Hepatocyte (in vitro differentiated cells): Measurements from ENCODE around the gene RAPGEF5. TPM values are rescaled to one million over a fixed set of nuclear protein-coding genes. Genes with fewer than 3 reads are reported as not detected.
A peak's percentile ranks its signal among the peaks of the same experiment; 100 is the strongest.

Experiments
- DNase-seq: peaks from one replicate; pipeline ENCODE4 v3.0.0-alpha.2; 2016; ENCODE audit warnings: low spot score
- H2AFZ ChIP-seq: fragments of 200-600 bp; sonication (generic); 2 replicates; pipeline ENCODE4 v1.6.0; 2016; ENCODE audit warnings: antibody characterized with exemption, mild to moderate bottlenecking
- H3K27ac ChIP-seq: fragments of 200-600 bp; sonication (generic); 2 replicates; pipeline ENCODE4 v1.5.1; 2016; ENCODE audit warnings: mild to moderate bottlenecking
- H3K27me3 ChIP-seq: fragments of 200-600 bp; sonication (generic); 2 replicates; pipeline ENCODE4 v1.6.1; 2016
- H3K36me3 ChIP-seq: fragments of 200-600 bp; sonication (generic); replicated peaks from 2 replicates; pipeline ENCODE4 v1.5.1; 2016; ENCODE audit warnings: low read depth; ENCODE audit not compliant: insufficient read depth
- H3K4me1 ChIP-seq: fragments of 200-600 bp; sonication (generic); 2 replicates; pipeline ENCODE4 v1.5.1; 2016; ENCODE audit warnings: mild to moderate bottlenecking, moderate library complexity; ENCODE audit not compliant: insufficient read depth
- H3K4me2 ChIP-seq: fragments of 200-600 bp; sonication (generic); 2 replicates; pipeline ENCODE4 v1.6.0; 2016
- H3K4me3 ChIP-seq: fragments of 200-600 bp; sonication (generic); 2 replicates; pipeline ENCODE4 v1.5.1; 2016; ENCODE audit warnings: mild to moderate bottlenecking
- H3K79me2 ChIP-seq: fragments of 200-600 bp; sonication (generic); 2 replicates; pipeline ENCODE4 v1.6.0; 2017; ENCODE audit warnings: mild to moderate bottlenecking
- H3K9me2 ChIP-seq: fragments of 200-600 bp; sonication (generic); replicated peaks from 2 replicates; pipeline ENCODE4 v1.6.0; 2017; ENCODE audit warnings: mild to moderate bottlenecking; ENCODE audit not compliant: insufficient read depth
- H3K9me3 ChIP-seq: fragments of 200-600 bp; sonication (generic); 2 replicates; pipeline ENCODE4 v1.5.1; 2016; ENCODE audit warnings: low read depth, mild to moderate bottlenecking
- H4K20me1 ChIP-seq: fragments of 200-600 bp; sonication (generic); 2 replicates; pipeline ENCODE4 v1.6.0; 2016; ENCODE audit warnings: mild to moderate bottlenecking; ENCODE audit not compliant: insufficient read depth, poor library complexity, severe bottlenecking
- EZH2 ChIP-seq: fragments of 200-600 bp; sonication (generic); IDR thresholded peaks from 2 replicates; pipeline ENCODE4 v1.6.1; 2016; ENCODE audit warnings: antibody characterized with exemption, mild to moderate bottlenecking, borderline replicate concordance
- EZH2phosphoT487 ChIP-seq: fragments of 200-600 bp; sonication (generic); IDR thresholded peaks from one replicate; pipeline ENCODE4 v1.6.1; 2018; ENCODE audit warnings: antibody characterized with exemption, mild to moderate bottlenecking, low read depth, moderate library complexity; ENCODE audit not compliant: unreplicated experiment, severe bottlenecking
- WGBS: methylation state at CpG from one replicate; pipeline ENCODE4 v1.1.6; 2016; ENCODE audit warnings: low lambda C conversion rate; ENCODE audit errors: missing lambda C conversion rate; 5-methylcytosine and 5-hydroxymethylcytosine counted together
- polyA plus RNA-seq: library from polyadenylated mRNA; unstranded; fragments of >200 nt; fragmentation: Nextera tagmentation; extraction: Ambion mirVana; gene quantifications from 2 replicates; pipeline ENCODE4 v1.2.1, GENCODE V29; 2016
- total RNA-seq: library from RNA; depleted of rRNA; stranded (reverse); fragments of >200 nt; gene quantifications from 2 replicates; pipeline ENCODE4 v1.2.3, GENCODE V29; 2014
- TF ChIP-seq, protein P1 (sequence below): fragments of 200-600 bp; sonication (generic); IDR thresholded peaks from 2 replicates; pipeline ENCODE4 v1.5.1; 2016; ENCODE audit warnings: antibody characterized with exemption, mild to moderate bottlenecking; ENCODE audit not compliant: poor library complexity

RAPGEF5 gene
- total and polyA plus RNA-seq, 2 experiments from 2014 or later, result 5.2 to 14.5 TPM

DNA sequence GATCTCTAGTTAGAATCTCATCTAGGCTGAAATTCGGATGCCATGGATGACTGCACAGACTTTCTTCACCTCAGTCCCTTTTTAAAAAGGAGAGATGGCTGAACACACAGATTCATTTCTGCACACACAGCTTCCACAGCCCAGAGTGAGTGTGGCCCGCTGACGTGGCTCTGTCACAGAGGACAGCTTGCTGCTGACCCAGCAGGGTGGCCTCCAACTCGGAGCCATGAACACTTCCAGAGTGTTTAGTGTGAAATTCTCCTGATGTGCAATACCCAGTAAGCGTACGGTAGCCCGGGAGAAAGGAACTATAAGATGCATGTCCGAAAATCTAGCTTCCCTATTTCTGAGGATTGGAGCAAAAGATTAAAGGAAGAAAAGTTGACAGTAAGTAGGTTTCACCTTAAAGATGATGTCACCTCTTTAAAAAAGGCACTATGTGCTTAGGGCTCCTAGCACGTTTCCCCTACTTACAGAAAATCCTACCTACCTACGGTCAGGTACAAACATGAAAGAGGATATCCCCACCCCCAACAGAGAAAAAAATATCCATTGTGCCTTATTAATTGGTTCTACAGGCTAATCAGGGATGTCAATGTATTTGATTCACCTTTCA, 162.2 kb downstream of the RAPGEF5 start:
- Histone ChIP-seq H3K79me2 (no peaks in the 10 kb centered on the region), H3K27me3 (no peaks in the 10 kb centered on the region), H3K36me3 (no peaks in the 10 kb centered on the region), H2AFZ (no peak overlapping the region), H3K4me2 (no peak overlapping the region), H3K9me3 (no peaks in the 10 kb centered on the region), H3K4me3 (no peak overlapping the region), H3K27ac (no peak overlapping the region), H3K9me2 (no peaks in the 10 kb centered on the region), H4K20me1 (no peaks in the 10 kb centered on the region), H3K4me1 (no peaks in the 10 kb centered on the region)
- TF ChIP-seq EZH2phosphoT487 (no peak), EZH2 (no peak)
- TF ChIP-seq, protein P1, sequence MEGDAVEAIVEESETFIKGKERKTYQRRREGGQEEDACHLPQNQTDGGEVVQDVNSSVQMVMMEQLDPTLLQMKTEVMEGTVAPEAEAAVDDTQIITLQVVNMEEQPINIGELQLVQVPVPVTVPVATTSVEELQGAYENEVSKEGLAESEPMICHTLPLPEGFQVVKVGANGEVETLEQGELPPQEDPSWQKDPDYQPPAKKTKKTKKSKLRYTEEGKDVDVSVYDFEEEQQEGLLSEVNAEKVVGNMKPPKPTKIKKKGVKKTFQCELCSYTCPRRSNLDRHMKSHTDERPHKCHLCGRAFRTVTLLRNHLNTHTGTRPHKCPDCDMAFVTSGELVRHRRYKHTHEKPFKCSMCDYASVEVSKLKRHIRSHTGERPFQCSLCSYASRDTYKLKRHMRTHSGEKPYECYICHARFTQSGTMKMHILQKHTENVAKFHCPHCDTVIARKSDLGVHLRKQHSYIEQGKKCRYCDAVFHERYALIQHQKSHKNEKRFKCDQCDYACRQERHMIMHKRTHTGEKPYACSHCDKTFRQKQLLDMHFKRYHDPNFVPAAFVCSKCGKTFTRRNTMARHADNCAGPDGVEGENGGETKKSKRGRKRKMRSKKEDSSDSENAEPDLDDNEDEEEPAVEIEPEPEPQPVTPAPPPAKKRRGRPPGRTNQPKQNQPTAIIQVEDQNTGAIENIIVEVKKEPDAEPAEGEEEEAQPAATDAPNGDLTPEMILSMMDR, result no peak
- no peak for DNase-seq
- WGBS, result 85% methylated on average over 10 of the region's 10 CpGs

DNA sequence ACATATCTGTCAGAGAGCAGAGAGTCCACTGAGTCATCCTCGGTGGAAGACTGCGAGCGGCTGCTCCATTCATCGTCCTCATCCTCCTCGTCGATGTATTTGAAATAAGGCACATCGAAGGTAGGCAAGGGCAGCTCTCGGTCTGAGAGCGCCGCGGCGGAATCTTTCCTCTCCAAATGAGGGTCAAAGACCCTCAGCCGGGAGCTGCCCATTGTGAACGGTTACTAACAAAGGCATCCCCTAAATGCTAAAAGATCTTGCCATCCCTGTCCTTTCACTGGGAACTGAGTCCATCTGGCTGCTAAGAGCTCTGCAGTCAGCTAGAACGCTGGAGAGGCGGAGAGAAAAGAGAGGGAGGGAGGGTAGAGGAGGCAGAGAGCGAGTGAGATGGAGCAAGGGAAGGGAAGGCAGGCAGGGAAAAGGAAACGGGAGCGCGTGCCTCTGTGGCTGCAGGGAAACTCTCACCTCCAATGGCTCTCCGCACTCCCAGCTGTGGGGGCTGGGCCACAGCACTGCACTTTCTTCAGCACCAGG, 163.4 kb downstream of the RAPGEF5 start:
- Histone ChIP-seq H3K27me3 (no peaks in the 10 kb centered on the region), H4K20me1 (no peaks in the 10 kb centered on the region), H3K4me1 (no peaks in the 10 kb centered on the region), H3K27ac (no peak overlapping the region), H3K4me2 (peak overlapping the region; percentile 78), H3K79me2 (no peaks in the 10 kb centered on the region), H3K9me3 (no peaks in the 10 kb centered on the region), H3K36me3 (no peaks in the 10 kb centered on the region), H2AFZ (no peak overlapping the region), H3K4me3 (no peak overlapping the region), H3K9me2 (no peaks in the 10 kb centered on the region)
- DNase-seq, result peak; percentile 53
- no peak for TF ChIP-seq EZH2
- TF ChIP-seq, protein P1, result no peak
- TF ChIP-seq EZH2phosphoT487, result no peak
- WGBS, result 21% methylated on average over 21 of the region's 21 CpGs

DNA sequence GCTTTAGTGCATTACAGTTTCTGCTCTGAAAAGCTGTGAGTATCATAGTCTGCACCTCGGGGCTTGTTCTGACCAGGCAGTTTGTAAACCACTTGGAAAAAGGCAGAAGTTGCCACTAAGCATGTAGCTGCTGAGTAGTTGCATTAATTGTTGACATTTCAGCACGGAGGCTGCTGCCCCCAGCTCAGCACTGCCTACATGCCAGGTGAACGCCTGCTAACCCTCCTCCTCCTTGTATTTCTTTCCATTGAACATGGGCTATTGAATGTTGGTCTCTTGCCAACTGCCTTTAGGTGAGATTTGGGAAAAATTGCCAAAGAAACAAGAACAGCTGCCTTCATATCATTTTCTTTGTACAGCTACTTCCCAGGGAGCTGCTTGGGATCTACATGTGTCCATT, 164.2 kb downstream of the RAPGEF5 start:
- H3K9me2 ChIP-seq, result no peaks in the 10 kb centered on the region
- H2AFZ ChIP-seq, result no peak overlapping the region
- no peaks in the 10 kb centered on the region for H3K9me3 ChIP-seq
- H4K20me1 ChIP-seq, result no peaks in the 10 kb centered on the region
- no peaks in the 10 kb centered on the region for H3K4me1 ChIP-seq
- H3K4me3 ChIP-seq, result no peak overlapping the region
- H3K27ac ChIP-seq, result no peak overlapping the region
- TF ChIP-seq EZH2phosphoT487, result no peak
- TF ChIP-seq EZH2, result no peak
- TF ChIP-seq, protein P1, result no peak
- no peaks in the 10 kb centered on the region for H3K36me3 ChIP-seq
- H3K4me2 ChIP-seq, result peak overlapping the region; percentile 78
- WGBS, result 47% methylated on average over 3 of the region's 3 CpGs
- no peaks in the 10 kb centered on the region for H3K79me2 ChIP-seq
- no peaks in the 10 kb centered on the region for H3K27me3 ChIP-seq
- no peak for DNase-seq
